Heart right ventricle (tissue), 16 donors: ENCODE measurements around the gene ATG7. TPM values are rescaled to one million over a fixed set of nuclear protein-coding genes. Genes with fewer than 3 reads are reported as not detected.

ENCODE experiments used
- ATAC-seq, 8 donors: fragments of 200-7000 bp; cut with Tn5 transposase; one replicate each; pipeline ENCODE4 v1.9.1; 2020; ENCODE audit warnings: mild to moderate bottlenecking in 8 of 8, moderate library complexity in 8 of 8, moderate number of reproducible peaks in 1 of 8
- DNase-seq, 2 donors: peaks; one replicate each; pipeline ENCODE4 v3.0.0-alpha.2; 2020
- H3K27ac ChIP-seq, 10 donors: fragments of 200-600 bp; sonication (generic) in 2 of 10; one replicate each; pipeline versions ENCODE4 v1.5.0 to v1.8.0; 2020 to 2022; ENCODE audit warnings: mild to moderate bottlenecking in 3 of 10
- H3K27me3 ChIP-seq, 7 donors: fragments of 200-600 bp; one replicate each; pipeline ENCODE4 v1.8.0; 2021 to 2022; ENCODE audit warnings: mild to moderate bottlenecking in 2 of 7
- H3K36me3 ChIP-seq, 9 donors: fragments of 200-600 bp; sonication (generic) in 1 of 9; one replicate each; pipeline versions ENCODE4 v1.5.0 to v1.8.0; 2020 to 2022; ENCODE audit warnings: mild to moderate bottlenecking in 2 of 9
- H3K4me1 ChIP-seq, 9 donors: fragments of 200-600 bp; sonication (generic) in 1 of 9; one replicate each; pipeline versions ENCODE4 v1.5.0 to v1.8.0; 2020 to 2022; ENCODE audit warnings: mild to moderate bottlenecking in 4 of 9
- H3K4me3 ChIP-seq, 10 donors: fragments of 200-600 bp; sonication (generic) in 2 of 10; one replicate each; pipeline versions ENCODE4 v1.5.0 to v1.8.0; 2020 to 2022; ENCODE audit warnings: mild to moderate bottlenecking in 7 of 10, moderate library complexity in 2 of 10
- H3K9me3 ChIP-seq, 11 donors: fragments of 200-600 bp in 10 of 11; sonication (generic) in 2 of 11; one replicate each; pipeline versions ENCODE4 v1.5.0 to v1.8.0; 2013 to 2022; ENCODE audit warnings: mild to moderate bottlenecking in 2 of 11, control low read depth in 1 of 11, moderate library complexity in 1 of 11
- WGBS, 2 donors: extraction: QIAGEN DNeasy Blood & Tissue Kit; methylation state at CpG; one replicate each; pipeline ENCODE4 v1.1.7; 2013; ENCODE audit warnings: inconsistent platforms in 1 of 2; 5-methylcytosine and 5-hydroxymethylcytosine counted together
- intact Hi-C, 10 donors: fragments of 100-400 bp; cut with DNase I; formaldehyde crosslinking; loops; one replicate each; pipeline versions ENCODE4 v1.11.1 to v1.14.2; 2022
- polyA plus RNA-seq, 2 donors: library from polyadenylated mRNA; stranded (reverse); fragments of 200-250 nt; gene quantifications; one replicate each; pipeline ENCODE4 v1.2.3, GENCODE V29; 2013
- total RNA-seq, 10 donors: library from RNA; stranded (reverse); fragmentation: NEBNext Ultra II Directional in 3 of 10; extraction: Animal tissue kit (Norgen Biotek cat#: 25700) in 3 of 10; gene quantifications; one replicate each; pipeline versions ENCODE4 v1.2.1 to v1.2.4, GENCODE V29; 2021 to 2023
- TF ChIP-seq, protein P1 (sequence below), 9 donors: fragments of 200-600 bp; sonication (generic) in 2 of 9; IDR thresholded peaks; one replicate each; pipeline versions ENCODE4 v1.5.0 to v1.8.0; 2021 to 2022; ENCODE audit warnings: antibody characterized with exemption in 9 of 9, mild to moderate bottlenecking in 5 of 9, moderate library complexity in 1 of 9
- donor health status: Arrhythmogenic right ventricular cardiomyopathy.
- donor health status: ischemic (EF 13 %, LVEDD 7.1; RV severe dilation, severe dysfunction).
- donor health status: healthy with polysubstance abuse.
- donor health status: DM: no; HTN: yes; CAD: no.
- donor health status: DM: no; HTN: no; CAD: no.
- donor health status: ischemic (EF 25% LVEDD 6.9; RV normal size, moderate dysfunction).
- donor health status: ischemic (EF 25% LVEDD 5.7; RV mildly dilated, moderate dysfunction).
- donor health status: healthy.
- donor health status: DM: yes; HTN: yes; CAD: no.
- donor health status: Ischemic cardiomyopathy.
- donor health status: ischemic (EF 35%, LVEDD 5.7; RV mildly dilated, moderate dysfunction).
- donor health status: nonischemic (EF 11% LVEDD 7.7; RV severe dilation, severe dysfunction).
- donor health status: DM: yes; HTN: yes; CAD: no.
- donor health status: PGD.
- donor health status: ischemic (EF 29% LVEDD 5.4; RV normal size, mild dysfunction).
- donor health status: nonischemic (EF 23%, LVEDD 6.1; RV moderate dilation, normal function).

The ATG7 gene
- total and polyA plus RNA-seq, 12 donors = 5.3 to 24.1 (median 16.8) TPM

DNA sequence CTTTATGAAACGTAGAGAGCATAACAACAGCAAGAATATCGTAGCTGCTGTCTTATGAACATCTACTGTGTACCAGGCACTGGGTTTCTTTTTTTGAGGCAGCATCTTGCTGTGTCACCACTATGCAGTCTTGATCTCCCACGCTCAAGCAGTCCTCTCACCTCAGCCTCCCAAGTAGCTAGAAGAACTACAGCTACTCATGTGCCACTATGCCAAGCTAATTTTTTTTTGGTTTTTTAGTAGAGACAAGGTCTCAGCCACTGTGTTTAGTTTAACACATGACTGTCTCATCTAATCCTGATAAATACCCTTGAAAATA, 241.6 kb downstream of the ATG7 start:
- peak in 2 of 8 donors; percentile 21 to 56 for ATAC-seq
- 38 to 54% methylated on average over 3 of the region's 3 CpGs for WGBS, 2 donors
- no peak for DNase-seq
- H3K4me1 ChIP-seq = peaks cover 12 to 46% (median 41%) of the 10 kb centered on the region in 9 donors
- peak overlapping the region in 9 of 10 donors; percentile 46 to 83 (median 71) for H3K27ac ChIP-seq
- TF ChIP-seq, protein P1, sequence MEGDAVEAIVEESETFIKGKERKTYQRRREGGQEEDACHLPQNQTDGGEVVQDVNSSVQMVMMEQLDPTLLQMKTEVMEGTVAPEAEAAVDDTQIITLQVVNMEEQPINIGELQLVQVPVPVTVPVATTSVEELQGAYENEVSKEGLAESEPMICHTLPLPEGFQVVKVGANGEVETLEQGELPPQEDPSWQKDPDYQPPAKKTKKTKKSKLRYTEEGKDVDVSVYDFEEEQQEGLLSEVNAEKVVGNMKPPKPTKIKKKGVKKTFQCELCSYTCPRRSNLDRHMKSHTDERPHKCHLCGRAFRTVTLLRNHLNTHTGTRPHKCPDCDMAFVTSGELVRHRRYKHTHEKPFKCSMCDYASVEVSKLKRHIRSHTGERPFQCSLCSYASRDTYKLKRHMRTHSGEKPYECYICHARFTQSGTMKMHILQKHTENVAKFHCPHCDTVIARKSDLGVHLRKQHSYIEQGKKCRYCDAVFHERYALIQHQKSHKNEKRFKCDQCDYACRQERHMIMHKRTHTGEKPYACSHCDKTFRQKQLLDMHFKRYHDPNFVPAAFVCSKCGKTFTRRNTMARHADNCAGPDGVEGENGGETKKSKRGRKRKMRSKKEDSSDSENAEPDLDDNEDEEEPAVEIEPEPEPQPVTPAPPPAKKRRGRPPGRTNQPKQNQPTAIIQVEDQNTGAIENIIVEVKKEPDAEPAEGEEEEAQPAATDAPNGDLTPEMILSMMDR (IDR thresholded peaks at IDR 0.05) = no peak
- no peaks in the 10 kb centered on the region for H3K27me3 ChIP-seq
- no peaks in the 10 kb centered on the region for H3K36me3 ChIP-seq
- H3K9me3 ChIP-seq = no peaks in the 10 kb centered on the region
- H3K4me3 ChIP-seq = no peak overlapping the region
- intact Hi-C loops = loop anchor here in 3 of 10 donors (5.0 to 10.0 kb wide), 3 partner anchors 34 to 119 kb away; no protein-coding TSS in a partner anchor

DNA sequence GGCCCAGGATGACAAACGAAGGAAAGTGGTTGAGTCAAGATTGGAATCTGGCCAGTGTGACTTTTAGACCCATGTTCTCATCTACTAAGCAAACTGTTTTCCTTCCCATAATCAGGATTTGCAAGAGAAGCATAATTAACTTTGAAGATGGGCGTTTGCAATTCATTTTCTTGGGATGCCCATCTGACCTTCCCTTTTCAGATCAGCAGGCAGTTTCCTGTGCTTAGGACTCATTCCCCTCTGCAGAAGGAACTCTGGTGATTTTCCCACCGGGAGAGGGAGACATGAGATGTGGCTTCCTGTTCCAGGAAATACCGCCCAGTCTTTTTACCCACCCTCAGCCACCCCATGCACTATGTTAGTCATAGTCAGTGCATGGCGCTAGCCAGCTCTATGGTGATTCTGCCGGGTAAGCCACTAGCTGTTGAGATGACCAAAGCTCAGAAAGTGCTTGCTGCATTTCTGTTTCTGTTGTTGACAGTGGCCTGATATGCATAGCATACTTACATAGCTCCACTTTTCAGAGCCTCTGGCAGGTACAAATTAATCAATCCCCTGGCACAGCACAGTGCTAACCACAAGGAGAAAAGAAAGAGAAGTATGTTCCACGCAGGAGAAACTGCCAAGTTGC, 242.1 kb downstream of the ATG7 start:
- DNase-seq (peak in 1 of 2 donors; percentile 66), ATAC-seq (peak; percentile 77 to 91 (median 80))
- peaks cover 12 to 40% (median 35%) of the 10 kb centered on the region in 9 donors for H3K4me1 ChIP-seq
- intact Hi-C loops = loop anchor here in 3 of 10 donors (5.0 to 10.0 kb wide), 3 partner anchors 33 to 120 kb away; no protein-coding TSS in a partner anchor
- no peaks in the 10 kb centered on the region for H3K27me3 ChIP-seq
- peak overlapping the region in 9 of 10 donors; percentile 46 to 83 (median 71) for H3K27ac ChIP-seq
- TF ChIP-seq, protein P1 (IDR thresholded peaks at IDR 0.05) = peak in 1 of 9 donors; percentile 39
- H3K4me3 ChIP-seq = no peak overlapping the region
- no peaks in the 10 kb centered on the region for H3K36me3 ChIP-seq
- H3K9me3 ChIP-seq = no peaks in the 10 kb centered on the region
- 18 to 36% methylated on average over 7 of the region's 7 CpGs for WGBS, 2 donors

DNA sequence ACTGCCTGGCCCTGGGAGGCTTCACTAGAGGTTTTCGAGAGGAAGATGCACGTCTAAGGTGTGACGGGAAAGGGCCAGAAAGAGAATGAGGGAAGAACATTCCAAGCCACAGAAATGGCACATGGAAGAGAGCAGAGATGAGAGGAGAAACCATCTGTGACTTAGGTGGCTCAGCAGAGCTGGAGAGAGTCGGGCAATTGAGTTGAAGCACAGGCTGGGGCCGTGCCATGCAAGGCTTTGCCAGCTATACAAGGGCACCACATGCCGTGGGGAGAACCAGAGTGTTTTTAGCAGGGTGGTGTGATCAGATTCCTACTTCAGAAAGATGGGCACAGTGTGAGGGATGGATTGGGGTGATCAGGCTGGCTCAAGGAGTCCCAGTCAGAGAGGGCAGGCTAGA, 245.4 kb downstream of the ATG7 start:
- Histone ChIP-seq H3K36me3 (no peaks in the 10 kb centered on the region), H3K9me3 (no peaks in the 10 kb centered on the region), H3K4me1 (peaks cover 7 to 26% (median 21%) of the 10 kb centered on the region in 9 donors), H3K27ac (no peak overlapping the region), H3K27me3 (no peaks in the 10 kb centered on the region), H3K4me3 (no peak overlapping the region)
- TF ChIP-seq, protein P1 (IDR thresholded peaks at IDR 0.05) = no peak
- WGBS, 2 donors = 89 to 90% methylated on average over 6 of the region's 6 CpGs
- peak in 1 of 8 donors; percentile 19 for ATAC-seq
- intact Hi-C loops = loop anchor here in 2 of 10 donors (10.0 kb wide), 2 partner anchors 113 to 123 kb away; no protein-coding TSS in a partner anchor
- DNase-seq = no peak

DNA sequence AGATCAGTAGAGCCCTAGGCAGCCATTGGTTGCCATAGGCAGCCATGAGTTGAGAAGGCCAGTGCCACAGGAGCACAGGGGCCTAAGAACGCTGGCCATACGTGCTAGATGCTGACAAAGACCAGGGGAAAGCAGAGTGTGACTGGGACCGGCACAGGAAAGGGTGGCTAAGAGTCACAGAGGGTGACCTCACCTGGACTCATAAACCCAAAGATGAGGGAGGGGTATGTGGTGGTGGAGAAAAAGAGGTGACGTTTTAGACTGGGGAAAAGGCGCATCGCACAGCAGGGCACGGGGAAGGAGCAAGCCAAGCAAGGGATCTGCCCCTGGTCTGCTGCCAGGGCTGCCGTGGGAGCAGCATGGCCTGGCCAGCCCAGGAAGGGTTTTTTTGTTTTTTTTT, 249.0 kb downstream of the ATG7 start:
- no peaks in the 10 kb centered on the region for H3K27me3 ChIP-seq
- TF ChIP-seq, protein P1 (IDR thresholded peaks at IDR 0.05) = no peak
- DNase-seq (no peak), ATAC-seq (peak in 2 of 8 donors; percentile 13 to 16)
- H3K36me3 ChIP-seq = no peaks in the 10 kb centered on the region
- intact Hi-C loops = no loop called here
- peaks cover 0 to 14% (median 8%) of the 10 kb centered on the region in 9 donors for H3K4me1 ChIP-seq
- H3K9me3 ChIP-seq = no peaks in the 10 kb centered on the region
- no peak overlapping the region for H3K4me3 ChIP-seq
- 95 to 96% methylated on average over 8 of the region's 8 CpGs for WGBS, 2 donors
- no peak overlapping the region for H3K27ac ChIP-seq
